Right lobe of liver (tissue), 4 donors: ENCODE data around the gene CFTR.

ENCODE experiments used
- CTCF ChIP-seq, 4 donors: fragments of 200-600 bp in 3 of 4; fragments of 450-650 bp in 1 of 4; IDR thresholded peaks; one replicate each; pipeline versions ENCODE4 v1.5.1 to v1.8.0; 2016 to 2022; ENCODE audit warnings: antibody characterized with exemption in 4 of 4, mild to moderate bottlenecking in 2 of 4
- POLR2A ChIP-seq: fragments of 450-650 bp; IDR thresholded peaks from one replicate; pipeline ENCODE4 v1.6.1; 2017; ENCODE audit warnings: antibody characterized with exemption, mild to moderate bottlenecking
- donor health status: DM: no; HTN: no; CAD: no.
- donor health status: DM: no; HTN: no; CAD: no.
- donor health status: DM: no; HTN: yes; CAD: no.

- TF ChIP-seq CTCF (IDR thresholded peaks at IDR 0.05) = no peak
- TF ChIP-seq POLR2A = no peak
Measured at GRCh38 chr7:117489911-117490310, 10.1 kb downstream of the CFTR start.
